HepG2 (cell line): ENCODE measurements around the gene SRP14. TPM values are rescaled to one million over a fixed set of nuclear protein-coding genes. Genes with fewer than 3 reads are reported as not detected.

Source experiments
- AKAP8 ChIP-seq: sonication (generic); formaldehyde crosslinking; IDR thresholded peaks from 2 replicates; pipeline ENCODE4 v1.5.1; 2020; ENCODE audit warnings: mild to moderate bottlenecking, missing genetic modification reagents
- JDP2 ChIP-seq: sonication (generic); formaldehyde crosslinking; IDR thresholded peaks from 2 replicates; pipeline ENCODE4 v1.8.1; 2022; ENCODE audit warnings: missing genetic modification reagents, borderline replicate concordance
- KLF9 ChIP-seq: IDR thresholded peaks from 2 replicates; pipeline ENCODE4 v1.6.1; 2016; ENCODE audit warnings: low read depth
- NFYC ChIP-seq: IDR thresholded peaks from 2 replicates; pipeline ENCODE4 v1.6.1; 2016; ENCODE audit warnings: missing genetic modification reagents, missing compliant biosample characterization
- YY1 ChIP-seq: IDR thresholded peaks from 2 replicates; pipeline ENCODE4 v1.6.1; 2011; ENCODE audit warnings: low read length, low read depth, moderate library complexity, mild to moderate bottlenecking; ENCODE audit not compliant: insufficient read depth, insufficient replicate concordance
- ZNF367 ChIP-seq: sonication (generic); formaldehyde crosslinking; IDR thresholded peaks from 2 replicates; pipeline ENCODE4 v1.4.0; 2020; ENCODE audit warnings: missing genetic modification reagents, borderline replicate concordance
- ZNF572 ChIP-seq: sonication (generic); formaldehyde crosslinking; IDR thresholded peaks from 2 replicates; pipeline ENCODE4 v1.5.1; 2020; ENCODE audit warnings: mild to moderate bottlenecking, missing genetic modification reagents
- ZNF577 ChIP-seq: sonication (generic); formaldehyde crosslinking; IDR thresholded peaks from 2 replicates; pipeline ENCODE4 v1.4.0; 2020; ENCODE audit warnings: mild to moderate bottlenecking, low read depth, missing genetic modification reagents, borderline replicate concordance
- ZNF607 ChIP-seq: sonication (generic); formaldehyde crosslinking; IDR thresholded peaks from 2 replicates; pipeline ENCODE4 v1.5.1; 2020; ENCODE audit warnings: missing genetic modification reagents, mild to moderate bottlenecking, borderline replicate concordance
- ZNF737 ChIP-seq: sonication (generic); formaldehyde crosslinking; IDR thresholded peaks from 2 replicates; pipeline ENCODE4 v1.5.0; 2020; ENCODE audit warnings: missing genetic modification reagents, mild to moderate bottlenecking, borderline replicate concordance
- ZNF747 ChIP-seq: sonication (generic); formaldehyde crosslinking; IDR thresholded peaks from 2 replicates; pipeline ENCODE4 v1.8.1; 2023; ENCODE audit warnings: missing genetic modification reagents, mild to moderate bottlenecking, borderline replicate concordance
- ZNF788 ChIP-seq: sonication (generic); formaldehyde crosslinking; IDR thresholded peaks from 2 replicates; pipeline ENCODE4 v1.5.0; 2020; ENCODE audit warnings: mild to moderate bottlenecking, missing genetic modification reagents, borderline replicate concordance
- polyA plus RNA-seq, 8 experiments: library from polyadenylated mRNA; depleted of rRNA in 3 of 8; stranded (reverse) in 7 of 8; unstranded in 1 of 8; fragments of >200 nt; fragmentation: Illumina TruSeq in 4 of 8; extraction: Trizol in 4 of 8; gene quantifications; 2 replicates each; pipeline versions ENCODE4 v1.2.1 to v1.2.3, GENCODE V29; 2011 to 2016; ENCODE audit warnings: low read depth in 4 of 8, missing spikeins in 1 of 8, mixed read lengths in 1 of 8; ENCODE audit not compliant: insufficient read depth in 1 of 8
- total RNA-seq, 5 experiments: library from RNA; depleted of rRNA; stranded (reverse); fragments of >200 nt; fragmentation: Illumina TruSeq; extraction: Trizol; gene quantifications; 2 replicates each; pipeline ENCODE4 v1.2.3, GENCODE V29; 2016; ENCODE audit warnings: low read depth in 1 of 5
- TF ChIP-seq, protein P1 (sequence below): sonication (generic); formaldehyde crosslinking; IDR thresholded peaks from 2 replicates; pipeline ENCODE4 v1.4.0; 2020; ENCODE audit warnings: missing genetic modification reagents, low read depth, mild to moderate bottlenecking, borderline replicate concordance
- TF ChIP-seq, protein P2 (sequence below): IDR thresholded peaks from 2 replicates; pipeline ENCODE4 v1.6.1; 2012; ENCODE audit warnings: low read length, improper control_type of control experiment
- TF ChIP-seq, protein P3 (sequence below): sonication (generic); formaldehyde crosslinking; IDR thresholded peaks from 2 replicates; pipeline ENCODE4 v1.4.0; 2020; ENCODE audit warnings: missing genetic modification reagents, mild to moderate bottlenecking, borderline replicate concordance
- TF ChIP-seq, protein P4 (sequence below): sonication (generic); formaldehyde crosslinking; IDR thresholded peaks from 2 replicates; pipeline ENCODE4 v1.5.1; 2020; ENCODE audit warnings: missing genetic modification reagents, mild to moderate bottlenecking, borderline replicate concordance
- TF ChIP-seq, protein P5 (sequence below): sonication (generic); formaldehyde crosslinking; conservative IDR thresholded peaks from 2 replicates; pipeline ENCODE4 v1.8.0; 2022; ENCODE audit warnings: mild to moderate bottlenecking, moderate library complexity, missing genetic modification reagents

Gene SRP14
- total and polyA plus RNA-seq, 2 of the 13 experiments (the other 11 are each of a cell fraction or from before 2014, with no cell fraction given): 208 to 356 TPM

DNA sequence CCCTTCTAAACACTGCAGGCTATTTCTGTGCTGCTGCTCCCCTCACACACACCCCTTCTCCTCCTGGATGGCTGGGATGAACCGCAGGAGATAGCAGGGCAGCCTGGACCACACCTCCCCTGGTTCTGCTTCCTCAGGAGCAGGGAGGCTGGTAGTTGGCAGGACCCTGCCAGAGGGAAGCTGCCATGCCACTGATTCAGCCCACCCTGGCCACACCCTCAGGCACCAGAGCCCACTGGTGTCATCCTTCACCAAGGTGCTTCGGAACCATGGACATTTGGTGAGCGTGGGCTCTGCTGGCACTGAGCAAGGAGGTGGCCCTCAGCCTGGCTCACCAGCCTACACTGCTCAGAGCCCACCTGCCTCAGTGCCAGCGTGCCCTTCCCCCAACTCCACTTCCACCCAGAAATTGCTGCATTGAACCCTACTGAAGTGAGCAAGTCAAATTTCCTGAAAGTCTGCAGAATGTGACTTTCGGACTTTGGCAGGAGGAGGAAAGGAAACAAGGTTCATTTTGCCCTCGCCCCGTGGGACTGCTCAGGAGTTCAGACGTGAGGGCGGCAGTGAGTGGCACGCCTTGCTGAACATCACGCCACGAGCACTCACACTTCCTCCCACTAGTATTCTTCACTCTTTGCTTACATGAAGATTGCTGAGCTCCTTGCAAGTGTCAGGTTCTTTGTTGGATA lies 43.4 kb upstream of the SRP14 start (continued):
- TF ChIP-seq, protein P1, sequence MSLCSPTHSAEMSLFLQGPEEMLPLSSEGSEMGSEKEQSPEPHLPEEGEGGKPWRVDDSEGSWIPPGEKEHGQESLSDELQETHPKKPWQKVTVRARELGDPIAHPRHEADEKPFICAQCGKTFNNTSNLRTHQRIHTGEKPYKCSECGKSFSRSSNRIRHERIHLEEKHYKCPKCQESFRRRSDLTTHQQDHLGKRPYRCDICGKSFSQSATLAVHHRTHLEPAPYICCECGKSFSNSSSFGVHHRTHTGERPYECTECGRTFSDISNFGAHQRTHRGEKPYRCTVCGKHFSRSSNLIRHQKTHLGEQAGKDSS (CRISPR knock-in tag): no peak
- TF ChIP-seq, protein P2, sequence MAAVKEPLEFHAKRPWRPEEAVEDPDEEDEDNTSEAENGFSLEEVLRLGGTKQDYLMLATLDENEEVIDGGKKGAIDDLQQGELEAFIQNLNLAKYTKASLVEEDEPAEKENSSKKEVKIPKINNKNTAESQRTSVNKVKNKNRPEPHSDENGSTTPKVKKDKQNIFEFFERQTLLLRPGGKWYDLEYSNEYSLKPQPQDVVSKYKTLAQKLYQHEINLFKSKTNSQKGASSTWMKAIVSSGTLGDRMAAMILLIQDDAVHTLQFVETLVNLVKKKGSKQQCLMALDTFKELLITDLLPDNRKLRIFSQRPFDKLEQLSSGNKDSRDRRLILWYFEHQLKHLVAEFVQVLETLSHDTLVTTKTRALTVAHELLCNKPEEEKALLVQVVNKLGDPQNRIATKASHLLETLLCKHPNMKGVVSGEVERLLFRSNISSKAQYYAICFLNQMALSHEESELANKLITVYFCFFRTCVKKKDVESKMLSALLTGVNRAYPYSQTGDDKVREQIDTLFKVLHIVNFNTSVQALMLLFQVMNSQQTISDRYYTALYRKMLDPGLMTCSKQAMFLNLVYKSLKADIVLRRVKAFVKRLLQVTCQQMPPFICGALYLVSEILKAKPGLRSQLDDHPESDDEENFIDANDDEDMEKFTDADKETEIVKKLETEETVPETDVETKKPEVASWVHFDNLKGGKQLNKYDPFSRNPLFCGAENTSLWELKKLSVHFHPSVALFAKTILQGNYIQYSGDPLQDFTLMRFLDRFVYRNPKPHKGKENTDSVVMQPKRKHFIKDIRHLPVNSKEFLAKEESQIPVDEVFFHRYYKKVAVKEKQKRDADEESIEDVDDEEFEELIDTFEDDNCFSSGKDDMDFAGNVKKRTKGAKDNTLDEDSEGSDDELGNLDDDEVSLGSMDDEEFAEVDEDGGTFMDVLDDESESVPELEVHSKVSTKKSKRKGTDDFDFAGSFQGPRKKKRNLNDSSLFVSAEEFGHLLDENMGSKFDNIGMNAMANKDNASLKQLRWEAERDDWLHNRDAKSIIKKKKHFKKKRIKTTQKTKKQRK: no peak
- no peak for TF ChIP-seq ZNF607 (CRISPR knock-in tag)
- no peak for TF ChIP-seq ZNF577
- TF ChIP-seq, protein P3, sequence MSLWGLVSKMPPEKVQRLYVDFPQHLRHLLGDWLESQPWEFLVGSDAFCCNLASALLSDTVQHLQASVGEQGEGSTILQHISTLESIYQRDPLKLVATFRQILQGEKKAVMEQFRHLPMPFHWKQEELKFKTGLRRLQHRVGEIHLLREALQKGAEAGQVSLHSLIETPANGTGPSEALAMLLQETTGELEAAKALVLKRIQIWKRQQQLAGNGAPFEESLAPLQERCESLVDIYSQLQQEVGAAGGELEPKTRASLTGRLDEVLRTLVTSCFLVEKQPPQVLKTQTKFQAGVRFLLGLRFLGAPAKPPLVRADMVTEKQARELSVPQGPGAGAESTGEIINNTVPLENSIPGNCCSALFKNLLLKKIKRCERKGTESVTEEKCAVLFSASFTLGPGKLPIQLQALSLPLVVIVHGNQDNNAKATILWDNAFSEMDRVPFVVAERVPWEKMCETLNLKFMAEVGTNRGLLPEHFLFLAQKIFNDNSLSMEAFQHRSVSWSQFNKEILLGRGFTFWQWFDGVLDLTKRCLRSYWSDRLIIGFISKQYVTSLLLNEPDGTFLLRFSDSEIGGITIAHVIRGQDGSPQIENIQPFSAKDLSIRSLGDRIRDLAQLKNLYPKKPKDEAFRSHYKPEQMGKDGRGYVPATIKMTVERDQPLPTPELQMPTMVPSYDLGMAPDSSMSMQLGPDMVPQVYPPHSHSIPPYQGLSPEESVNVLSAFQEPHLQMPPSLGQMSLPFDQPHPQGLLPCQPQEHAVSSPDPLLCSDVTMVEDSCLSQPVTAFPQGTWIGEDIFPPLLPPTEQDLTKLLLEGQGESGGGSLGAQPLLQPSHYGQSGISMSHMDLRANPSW (CRISPR knock-in tag): no peak
- no peak for TF ChIP-seq ZNF367 (CRISPR knock-in tag)
- no peak for TF ChIP-seq ZNF747 (CRISPR knock-in tag)
- no peak for TF ChIP-seq KLF9 (CRISPR knock-in tag)
- TF ChIP-seq, protein P4, sequence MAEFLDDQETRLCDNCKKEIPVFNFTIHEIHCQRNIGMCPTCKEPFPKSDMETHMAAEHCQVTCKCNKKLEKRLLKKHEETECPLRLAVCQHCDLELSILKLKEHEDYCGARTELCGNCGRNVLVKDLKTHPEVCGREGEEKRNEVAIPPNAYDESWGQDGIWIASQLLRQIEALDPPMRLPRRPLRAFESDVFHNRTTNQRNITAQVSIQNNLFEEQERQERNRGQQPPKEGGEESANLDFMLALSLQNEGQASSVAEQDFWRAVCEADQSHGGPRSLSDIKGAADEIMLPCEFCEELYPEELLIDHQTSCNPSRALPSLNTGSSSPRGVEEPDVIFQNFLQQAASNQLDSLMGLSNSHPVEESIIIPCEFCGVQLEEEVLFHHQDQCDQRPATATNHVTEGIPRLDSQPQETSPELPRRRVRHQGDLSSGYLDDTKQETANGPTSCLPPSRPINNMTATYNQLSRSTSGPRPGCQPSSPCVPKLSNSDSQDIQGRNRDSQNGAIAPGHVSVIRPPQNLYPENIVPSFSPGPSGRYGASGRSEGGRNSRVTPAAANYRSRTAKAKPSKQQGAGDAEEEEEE: 0 out of 2 replicates have a peak, but pooled peaks have one; percentile 68
- 0 out of 2 replicates have a peak, but pooled peaks have one; percentile 48 for TF ChIP-seq AKAP8
- no peak for TF ChIP-seq JDP2 (CRISPR knock-in tag)
- TF ChIP-seq, protein P5, sequence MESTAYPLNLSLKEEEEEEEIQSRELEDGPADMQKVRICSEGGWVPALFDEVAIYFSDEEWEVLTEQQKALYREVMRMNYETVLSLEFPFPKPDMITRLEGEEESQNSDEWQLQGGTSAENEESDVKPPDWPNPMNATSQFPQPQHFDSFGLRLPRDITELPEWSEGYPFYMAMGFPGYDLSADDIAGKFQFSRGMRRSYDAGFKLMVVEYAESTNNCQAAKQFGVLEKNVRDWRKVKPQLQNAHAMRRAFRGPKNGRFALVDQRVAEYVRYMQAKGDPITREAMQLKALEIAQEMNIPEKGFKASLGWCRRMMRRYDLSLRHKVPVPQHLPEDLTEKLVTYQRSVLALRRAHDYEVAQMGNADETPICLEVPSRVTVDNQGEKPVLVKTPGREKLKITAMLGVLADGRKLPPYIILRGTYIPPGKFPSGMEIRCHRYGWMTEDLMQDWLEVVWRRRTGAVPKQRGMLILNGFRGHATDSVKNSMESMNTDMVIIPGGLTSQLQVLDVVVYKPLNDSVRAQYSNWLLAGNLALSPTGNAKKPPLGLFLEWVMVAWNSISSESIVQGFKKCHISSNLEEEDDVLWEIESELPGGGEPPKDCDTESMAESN: no peak
- TF ChIP-seq NFYC (CRISPR knock-in tag): no peak
- no peak for TF ChIP-seq YY1
- no peak for TF ChIP-seq ZNF737 (CRISPR knock-in tag)
- TF ChIP-seq ZNF572 (CRISPR knock-in tag): 0 out of 2 replicates have a peak, but pooled peaks have one; percentile 22
- no peak for TF ChIP-seq ZNF788
